DMS79 (cell line): ENCODE data around the gene ZNF500.

ENCODE experiments used
- DNase-seq: peaks from one replicate; lab custom pipeline; 2025; lab: John Stamatoyannopoulos, UW

The ZNF500 gene

GRCh38 chr16:4704491-4704890 is 62.5 kb downstream of the ZNF500 start:
- no peak for DNase-seq

- DNase-seq, result no peak
These were observed 63.1 kb downstream of the ZNF500 start for GRCh38 chr16:4703906-4704305.

GRCh38 chr16:4702466-4702808 is 64.5 kb downstream of the ZNF500 start:
- no peak for DNase-seq

GRCh38 chr16:4701791-4702465 is 65.0 kb downstream of the ZNF500 start:
- DNase-seq, result no peak

- no peak for DNase-seq
These were observed 65.8 kb downstream of the ZNF500 start for GRCh38 chr16:4700997-4701743.

GRCh38 chr16:4700380-4700996 is 66.5 kb downstream of the ZNF500 start:
- DNase-seq, result no peak

GRCh38 chr16:4699046-4699556 is 67.9 kb downstream of the ZNF500 start:
- no peak for DNase-seq

- no peak for DNase-seq
These were observed 68.5 kb downstream of the ZNF500 start for GRCh38 chr16:4698321-4699045.
